ENCODE measurements around the gene MKLN1. TPM values are rescaled to one million over a fixed set of nuclear protein-coding genes. Genes with fewer than 3 reads are reported as not detected.
A peak's percentile ranks its signal among the peaks of the same experiment; 100 is the strongest.
"Not testable (repeated sequence)": the region's sequence is repeated elsewhere in the genome, so short reads cannot be mapped to it uniquely, and the experiment has no call there.

Gene MKLN1
- total and polyA plus RNA-seq, 5 donors from 2014 or later: 24.5 to 58.9 (median 34.8) TPM

GRCh38 chr7:131302446-131302845 is 25.2 kb upstream of the MKLN1 start:
- H3K4me3 ChIP-seq (ENCODE audit: low read depth, low read length): no peak overlapping the region
- no peak overlapping the region for H3K27ac ChIP-seq (ENCODE audit: insufficient read depth, low read length, poor library complexity, severe bottlenecking)
- peaks cover 7 to 12% of the 10 kb centered on the region in 2 experiments for H3K9me3 ChIP-seq (ENCODE audit: control insufficient read depth in 2 of 2, low read length in 2 of 2)
- no peaks in the 10 kb centered on the region for H3K36me3 ChIP-seq (ENCODE audit: control insufficient read depth, insufficient read depth, low read length)
- H3K27me3 ChIP-seq (ENCODE audit: control insufficient read depth, insufficient read depth, low read length): no peaks in the 10 kb centered on the region
- peaks cover 3% of the 10 kb centered on the region for H3K36me3 Mint-ChIP-seq
- no peaks in the 10 kb centered on the region for H3K4me1 Mint-ChIP-seq
- no peak overlapping the region for H3K27ac Mint-ChIP-seq
- no peaks in the 10 kb centered on the region for H3K27me3 Mint-ChIP-seq
- no peak overlapping the region for H3K4me3 Mint-ChIP-seq
- H3K9me3 Mint-ChIP-seq: peaks cover 0 to 13% (median 6%) of the 10 kb centered on the region in 7 donors
- no peaks in the 10 kb centered on the region for H3K4me1 ChIP-seq (ENCODE audit: control insufficient read depth, insufficient read depth, low read length, poor library complexity, severe bottlenecking)
- DNase-seq (no peak), ATAC-seq (ENCODE audit: low read depth in 2 of 2) (no peak)

- Mint-ChIP-seq H3K9me3 (peaks cover 0 to 17% (median 6%) of the 10 kb centered on the region in 7 donors), H3K36me3 (peaks cover 3% of the 10 kb centered on the region), H3K4me1 (no peaks in the 10 kb centered on the region), H3K27ac (no peak overlapping the region), H3K4me3 (no peak overlapping the region), H3K27me3 (no peaks in the 10 kb centered on the region)
- Histone ChIP-seq H3K27ac (ENCODE audit: insufficient read depth, low read length, poor library complexity, severe bottlenecking) (no peak overlapping the region), H3K9me3 (ENCODE audit: control insufficient read depth in 2 of 2, low read length in 2 of 2) (peaks cover 7 to 12% of the 10 kb centered on the region in 2 experiments), H3K4me1 (ENCODE audit: control insufficient read depth, insufficient read depth, low read length, poor library complexity, severe bottlenecking) (no peaks in the 10 kb centered on the region), H3K36me3 (ENCODE audit: control insufficient read depth, insufficient read depth, low read length) (no peaks in the 10 kb centered on the region), H3K4me3 (ENCODE audit: low read depth, low read length) (no peak overlapping the region), H3K27me3 (ENCODE audit: control insufficient read depth, insufficient read depth, low read length) (no peaks in the 10 kb centered on the region)
- peak in 2 of 3 donors; percentile 17 to 32 for DNase-seq
- peak in 1 of 2 donors; percentile 48 for ATAC-seq (ENCODE audit: low read depth in 2 of 2)
Observed at GRCh38 chr7:131302876-131303707, 24.6 kb upstream of the MKLN1 start.

GRCh38 chr7:131305152-131305551 is 22.5 kb upstream of the MKLN1 start:
- Mint-ChIP-seq H3K27ac (no peak overlapping the region), H3K4me1 (no peaks in the 10 kb centered on the region), H3K27me3 (peaks cover 9% of the 10 kb centered on the region), H3K4me3 (no peak overlapping the region), H3K9me3 (peaks cover 0 to 17% (median 7%) of the 10 kb centered on the region in 7 donors), H3K36me3 (peaks cover 3% of the 10 kb centered on the region)
- no peaks in the 10 kb centered on the region for H3K4me1 ChIP-seq (ENCODE audit: control insufficient read depth, insufficient read depth, low read length, poor library complexity, severe bottlenecking)
- no peak overlapping the region for H3K27ac ChIP-seq (ENCODE audit: insufficient read depth, low read length, poor library complexity, severe bottlenecking)
- DNase-seq: no peak
- no peaks in the 10 kb centered on the region for H3K36me3 ChIP-seq (ENCODE audit: control insufficient read depth, insufficient read depth, low read length)
- no peak overlapping the region for H3K4me3 ChIP-seq (ENCODE audit: low read depth, low read length)
- ATAC-seq (ENCODE audit: low read depth in 2 of 2): no peak
- peaks cover 10 to 12% of the 10 kb centered on the region in 2 experiments for H3K9me3 ChIP-seq (ENCODE audit: control insufficient read depth in 2 of 2, low read length in 2 of 2)
- no peaks in the 10 kb centered on the region for H3K27me3 ChIP-seq (ENCODE audit: control insufficient read depth, insufficient read depth, low read length)

GRCh38 chr7:131306041-131306440 is 21.6 kb upstream of the MKLN1 start:
- H3K4me3 ChIP-seq (ENCODE audit: low read depth, low read length): not testable (repeated sequence)

GRCh38 chr7:131306777-131307176 is 20.9 kb upstream of the MKLN1 start:
- H3K4me3 Mint-ChIP-seq: no peak overlapping the region
- Histone ChIP-seq H3K27ac (ENCODE audit: insufficient read depth, low read length, poor library complexity, severe bottlenecking) (no peak overlapping the region), H3K4me1 (ENCODE audit: control insufficient read depth, insufficient read depth, low read length, poor library complexity, severe bottlenecking) (no peaks in the 10 kb centered on the region), H3K9me3 (ENCODE audit: control insufficient read depth in 2 of 2, low read length in 2 of 2) (peaks cover 10 to 12% of the 10 kb centered on the region in 2 experiments), H3K4me3 (ENCODE audit: low read depth, low read length) (no peak overlapping the region), H3K27me3 (ENCODE audit: control insufficient read depth, insufficient read depth, low read length) (no peaks in the 10 kb centered on the region), H3K36me3 (ENCODE audit: control insufficient read depth, insufficient read depth, low read length) (no peaks in the 10 kb centered on the region)
- no peaks in the 10 kb centered on the region for H3K4me1 Mint-ChIP-seq
- H3K27ac Mint-ChIP-seq: no peak overlapping the region
- peaks cover 11% of the 10 kb centered on the region for H3K27me3 Mint-ChIP-seq
- peaks cover 0 to 23% (median 7%) of the 10 kb centered on the region in 7 donors for H3K9me3 Mint-ChIP-seq
- no peak for DNase-seq
- H3K36me3 Mint-ChIP-seq: peaks cover 3% of the 10 kb centered on the region
- no peak for ATAC-seq (ENCODE audit: low read depth in 2 of 2)

More at GRCh38 chr7:131306041-131306440, 21.6 kb upstream of the MKLN1 start:
- H3K36me3 ChIP-seq (ENCODE audit: control insufficient read depth, insufficient read depth, low read length); H3K27ac ChIP-seq (ENCODE audit: insufficient read depth, low read length, poor library complexity, severe bottlenecking); ATAC-seq (ENCODE audit: low read depth in 2 of 2); H3K4me3 Mint-ChIP-seq; H3K36me3 Mint-ChIP-seq; H3K4me1 ChIP-seq (ENCODE audit: control insufficient read depth, insufficient read depth, low read length, poor library complexity, severe bottlenecking); H3K27ac Mint-ChIP-seq; H3K4me1 Mint-ChIP-seq; DNase-seq; H3K27me3 ChIP-seq (ENCODE audit: control insufficient read depth, insufficient read depth, low read length): not testable (repeated sequence)
- peaks cover 10 to 12% of the 10 kb centered on the region in 2 experiments for H3K9me3 ChIP-seq (ENCODE audit: control insufficient read depth in 2 of 2, low read length in 2 of 2)
- H3K27me3 Mint-ChIP-seq: peaks cover 11% of the 10 kb centered on the region
- peaks cover 0 to 22% (median 7%) of the 10 kb centered on the region in 7 donors for H3K9me3 Mint-ChIP-seq

- ATAC-seq (ENCODE audit: low read depth in 2 of 2) (no peak), DNase-seq (no peak)
- Histone ChIP-seq H3K36me3 (ENCODE audit: control insufficient read depth, insufficient read depth, low read length) (no peaks in the 10 kb centered on the region), H3K4me1 (ENCODE audit: control insufficient read depth, insufficient read depth, low read length, poor library complexity, severe bottlenecking) (no peaks in the 10 kb centered on the region), H3K9me3 (ENCODE audit: control insufficient read depth in 2 of 2, low read length in 2 of 2) (peaks cover 13 to 14% of the 10 kb centered on the region in 2 experiments), H3K4me3 (ENCODE audit: low read depth, low read length) (no peak overlapping the region), H3K27me3 (ENCODE audit: control insufficient read depth, insufficient read depth, low read length) (peaks cover under 1% of the 10 kb centered on the region), H3K27ac (ENCODE audit: insufficient read depth, low read length, poor library complexity, severe bottlenecking) (no peak overlapping the region)
- Mint-ChIP-seq H3K4me1 (no peaks in the 10 kb centered on the region), H3K4me3 (no peak overlapping the region), H3K27ac (no peak overlapping the region), H3K36me3 (peaks cover 6% of the 10 kb centered on the region), H3K9me3 (peaks cover 0 to 26% (median 9%) of the 10 kb centered on the region in 7 donors), H3K27me3 (peaks cover 11% of the 10 kb centered on the region)
Observed at GRCh38 chr7:131307627-131308026, 20.0 kb upstream of the MKLN1 start.

- Histone ChIP-seq H3K27ac (ENCODE audit: insufficient read depth, low read length, poor library complexity, severe bottlenecking) (no peak overlapping the region), H3K4me1 (ENCODE audit: control insufficient read depth, insufficient read depth, low read length, poor library complexity, severe bottlenecking) (no peaks in the 10 kb centered on the region), H3K27me3 (ENCODE audit: control insufficient read depth, insufficient read depth, low read length) (peaks cover 4% of the 10 kb centered on the region), H3K4me3 (ENCODE audit: low read depth, low read length) (no peak overlapping the region), H3K9me3 (ENCODE audit: control insufficient read depth in 2 of 2, low read length in 2 of 2) (peaks cover 11 to 12% of the 10 kb centered on the region in 2 experiments), H3K36me3 (ENCODE audit: control insufficient read depth, insufficient read depth, low read length) (no peaks in the 10 kb centered on the region)
- peaks cover 0 to 16% (median 5%) of the 10 kb centered on the region in 7 donors for H3K9me3 Mint-ChIP-seq
- peaks cover 25% of the 10 kb centered on the region for H3K27me3 Mint-ChIP-seq
- no peaks in the 10 kb centered on the region for H3K4me1 Mint-ChIP-seq
- H3K36me3 Mint-ChIP-seq: peaks cover 10% of the 10 kb centered on the region
- ATAC-seq (ENCODE audit: low read depth in 2 of 2) (no peak), DNase-seq (no peak)
- H3K4me3 Mint-ChIP-seq: no peak overlapping the region
- no peak overlapping the region for H3K27ac Mint-ChIP-seq
Observed at GRCh38 chr7:131312838-131313237, 14.8 kb upstream of the MKLN1 start.
